ENCODE measurements around the gene HDAC1.

DNA sequence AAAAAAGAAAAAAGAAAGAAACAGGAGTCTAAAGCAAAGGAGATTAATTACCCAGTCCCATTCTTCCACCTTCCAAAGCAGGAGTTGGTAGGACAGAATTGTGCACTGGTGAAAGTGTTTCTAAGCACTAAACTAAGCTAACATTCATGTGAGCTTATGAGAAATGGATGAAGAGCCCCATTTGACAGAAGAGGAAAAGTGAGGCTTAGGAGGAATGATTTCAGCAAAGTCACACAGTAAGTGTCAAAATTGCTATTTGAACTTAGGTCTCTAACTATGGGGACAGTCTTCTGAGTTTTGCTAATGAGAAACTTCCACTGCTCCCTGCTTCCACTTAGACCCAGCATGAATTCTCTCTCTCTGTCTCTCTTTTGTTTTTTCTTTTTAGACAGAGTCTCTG, 22.1 kb upstream of the HDAC1 start:
- TF ChIP-seq ZNF274 (IDR thresholded peaks at IDR 0.05; ENCODE audit: low read depth, low read length): no peak
- TF ChIP-seq YY1 (IDR thresholded peaks at IDR 0.05; ENCODE audit: insufficient read depth, insufficient read length): no peak
- no peak for TF ChIP-seq SUZ12 (IDR thresholded peaks at IDR 0.05; ENCODE audit: extremely low read depth, insufficient read depth, insufficient read length)

Measured in NT2/D1 (cell line).